Astrocyte (in vitro differentiated cells and primary cell): ENCODE results near the gene PANX2. TPM values are rescaled to one million over a fixed set of nuclear protein-coding genes. Genes with fewer than 3 reads are reported as not detected.

Experiments used
- DNase-seq: peaks from one replicate; pipeline ENCODE4 v3.0.0-alpha.2; 2010; ENCODE audit warnings: low read depth
- FAIRE-seq: peaks from 2 replicates; lab custom pipeline; 2011; peaks lifted over from hg19 to GRCh38; lab: Jason Lieb, UNC
- H2AFZ ChIP-seq: 2 replicates; pipeline ENCODE4 v1.6.0; 2012; ENCODE audit warnings: low read depth, low read length, inconsistent platforms
- H3K27ac ChIP-seq: 2 replicates; pipeline ENCODE4 v1.5.1; 2011; ENCODE audit warnings: low read depth, low read length, inconsistent platforms
- H3K27me3 ChIP-seq: 2 replicates; pipeline ENCODE4 v1.6.0; 2011; ENCODE audit warnings: low read length, inconsistent platforms; ENCODE audit not compliant: insufficient read depth
- H3K36me3 ChIP-seq: 2 replicates; pipeline ENCODE4 v1.5.1; 2011; ENCODE audit warnings: low read length, inconsistent platforms; ENCODE audit not compliant: insufficient read depth
- H3K4me1 ChIP-seq: 2 replicates; pipeline ENCODE4 v1.5.1; 2011; ENCODE audit warnings: low read length, inconsistent platforms; ENCODE audit not compliant: insufficient read depth
- H3K4me2 ChIP-seq: 2 replicates; pipeline ENCODE4 v1.6.0; 2012; ENCODE audit warnings: low read length, inconsistent platforms
- H3K4me3 ChIP-seq: 2 replicates; pipeline ENCODE4 v1.5.1; 2011; ENCODE audit warnings: low read depth, mild to moderate bottlenecking, low read length, inconsistent platforms; ENCODE audit not compliant: insufficient read depth
- H3K79me2 ChIP-seq: 2 replicates; pipeline ENCODE4 v1.6.0; 2012; ENCODE audit warnings: mild to moderate bottlenecking, low read length, inconsistent platforms; ENCODE audit not compliant: insufficient read depth
- H3K9ac ChIP-seq: 2 replicates; pipeline ENCODE4 v1.6.0; 2012; ENCODE audit warnings: mild to moderate bottlenecking, low read length, inconsistent platforms
- H3K9me3 ChIP-seq: 2 replicates; pipeline ENCODE4 v1.5.1; 2012; ENCODE audit warnings: low read depth, mild to moderate bottlenecking, low read length, inconsistent platforms; ENCODE audit not compliant: insufficient read depth
- H4K20me1 ChIP-seq: 2 replicates; pipeline ENCODE4 v1.6.0; 2012; ENCODE audit warnings: low read length, inconsistent platforms; ENCODE audit not compliant: insufficient read depth
- H3K27ac Mint-ChIP-seq: one replicate; pipeline ENCODE4 v1.8.0; 2021; ENCODE audit warnings: mild to moderate bottlenecking, mixed read lengths; ENCODE audit not compliant: unreplicated experiment
- H3K27me3 Mint-ChIP-seq: one replicate; pipeline ENCODE4 v1.8.0; 2021; ENCODE audit warnings: low read depth, mixed read lengths; ENCODE audit not compliant: unreplicated experiment
- H3K36me3 Mint-ChIP-seq: one replicate; pipeline ENCODE4 v1.8.0; 2021; ENCODE audit warnings: low read depth, mixed read lengths; ENCODE audit not compliant: unreplicated experiment
- H3K4me1 Mint-ChIP-seq: one replicate; pipeline ENCODE4 v1.8.0; 2021; ENCODE audit warnings: low read depth, mixed read lengths; ENCODE audit not compliant: unreplicated experiment
- H3K4me3 Mint-ChIP-seq: one replicate; pipeline ENCODE4 v1.8.0; 2021; ENCODE audit warnings: mild to moderate bottlenecking, moderate library complexity, mixed read lengths; ENCODE audit not compliant: unreplicated experiment
- H3K9me3 Mint-ChIP-seq: one replicate; pipeline ENCODE4 v1.8.0; 2021; ENCODE audit warnings: mild to moderate bottlenecking, mixed read lengths; ENCODE audit not compliant: unreplicated experiment
- EZH2 ChIP-seq: IDR thresholded peaks from 2 replicates; pipeline ENCODE4 v1.6.1; 2012; ENCODE audit warnings: mild to moderate bottlenecking, low read length, inconsistent platforms; ENCODE audit not compliant: insufficient read depth
- total RNA-seq: library from RNA; stranded (reverse); gene quantifications from 2 replicates; pipeline ENCODE4 v1.2.1, GENCODE V29; 2021
- TF ChIP-seq, protein P1 (sequence below): IDR thresholded peaks from 2 replicates; pipeline ENCODE4 v1.5.1; 2011; ENCODE audit warnings: low read depth, mild to moderate bottlenecking, inconsistent platforms, low read length, moderate library complexity; ENCODE audit not compliant: insufficient read depth

The PANX2 gene
- total RNA-seq, 1 donor from 2014 or later, result 2.3 TPM

DNA sequence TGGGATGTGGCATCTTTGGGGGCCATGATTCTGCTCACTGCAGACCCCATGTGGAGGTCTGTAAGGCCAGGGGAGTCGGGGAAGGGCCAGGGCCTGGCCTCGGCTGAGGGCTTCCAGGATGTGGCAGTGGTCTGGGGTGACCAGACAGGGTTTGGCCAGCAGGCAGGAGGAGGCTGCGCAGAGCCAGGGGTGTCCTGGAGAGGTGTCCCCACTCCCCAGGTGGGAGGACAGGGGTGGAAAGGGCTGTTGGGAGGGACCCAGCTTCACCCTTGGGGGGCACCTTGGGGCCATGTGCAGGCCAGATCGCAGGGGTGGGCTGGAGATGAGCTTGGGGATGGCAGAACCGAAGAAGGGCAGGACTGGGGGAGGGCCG lies 3.4 kb downstream of the PANX2 start:
- Histone ChIP-seq H3K4me3 (no peak overlapping the region), H3K27ac (no peak overlapping the region), H3K27me3 (peaks cover 6% of the 10 kb centered on the region), H3K9me3 (no peaks in the 10 kb centered on the region), H3K36me3 (no peaks in the 10 kb centered on the region), H3K9ac (no peak overlapping the region), H3K4me1 (no peaks in the 10 kb centered on the region), H3K79me2 (no peaks in the 10 kb centered on the region), H3K4me2 (no peak overlapping the region), H4K20me1 (no peaks in the 10 kb centered on the region), H2AFZ (no peak overlapping the region)
- H3K27me3 Mint-ChIP-seq, result peaks cover 19% of the 10 kb centered on the region
- H3K4me3 Mint-ChIP-seq, result no peak overlapping the region
- no peak overlapping the region for H3K27ac Mint-ChIP-seq
- no peaks in the 10 kb centered on the region for H3K9me3 Mint-ChIP-seq
- DNase-seq, result no peak
- FAIRE-seq, result no peak
- H3K36me3 Mint-ChIP-seq, result peaks cover 2% of the 10 kb centered on the region
- TF ChIP-seq, protein P1, sequence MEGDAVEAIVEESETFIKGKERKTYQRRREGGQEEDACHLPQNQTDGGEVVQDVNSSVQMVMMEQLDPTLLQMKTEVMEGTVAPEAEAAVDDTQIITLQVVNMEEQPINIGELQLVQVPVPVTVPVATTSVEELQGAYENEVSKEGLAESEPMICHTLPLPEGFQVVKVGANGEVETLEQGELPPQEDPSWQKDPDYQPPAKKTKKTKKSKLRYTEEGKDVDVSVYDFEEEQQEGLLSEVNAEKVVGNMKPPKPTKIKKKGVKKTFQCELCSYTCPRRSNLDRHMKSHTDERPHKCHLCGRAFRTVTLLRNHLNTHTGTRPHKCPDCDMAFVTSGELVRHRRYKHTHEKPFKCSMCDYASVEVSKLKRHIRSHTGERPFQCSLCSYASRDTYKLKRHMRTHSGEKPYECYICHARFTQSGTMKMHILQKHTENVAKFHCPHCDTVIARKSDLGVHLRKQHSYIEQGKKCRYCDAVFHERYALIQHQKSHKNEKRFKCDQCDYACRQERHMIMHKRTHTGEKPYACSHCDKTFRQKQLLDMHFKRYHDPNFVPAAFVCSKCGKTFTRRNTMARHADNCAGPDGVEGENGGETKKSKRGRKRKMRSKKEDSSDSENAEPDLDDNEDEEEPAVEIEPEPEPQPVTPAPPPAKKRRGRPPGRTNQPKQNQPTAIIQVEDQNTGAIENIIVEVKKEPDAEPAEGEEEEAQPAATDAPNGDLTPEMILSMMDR, result no peak
- no peak for TF ChIP-seq EZH2
- no peaks in the 10 kb centered on the region for H3K4me1 Mint-ChIP-seq

GRCh38 chr22:50174382-50175190 lies 4.1 kb downstream of the PANX2 start:
- no peaks in the 10 kb centered on the region for H4K20me1 ChIP-seq
- TF ChIP-seq, protein P1, result no peak
- no peak for TF ChIP-seq EZH2
- H3K4me1 Mint-ChIP-seq, result no peaks in the 10 kb centered on the region
- no peaks in the 10 kb centered on the region for H3K9me3 ChIP-seq
- no peak overlapping the region for H3K27ac Mint-ChIP-seq
- FAIRE-seq, result no peak
- no peak overlapping the region for H3K4me3 ChIP-seq
- H3K9me3 Mint-ChIP-seq, result no peaks in the 10 kb centered on the region
- H3K36me3 ChIP-seq, result no peaks in the 10 kb centered on the region
- H2AFZ ChIP-seq, result no peak overlapping the region
- H3K4me3 Mint-ChIP-seq, result no peak overlapping the region
- no peak overlapping the region for H3K27ac ChIP-seq
- H3K36me3 Mint-ChIP-seq, result peaks cover 2% of the 10 kb centered on the region
- no peak overlapping the region for H3K4me2 ChIP-seq
- no peak for DNase-seq
- H3K79me2 ChIP-seq, result no peaks in the 10 kb centered on the region
- H3K9ac ChIP-seq, result no peak overlapping the region
- peaks cover 15% of the 10 kb centered on the region for H3K27me3 Mint-ChIP-seq
- H3K4me1 ChIP-seq, result no peaks in the 10 kb centered on the region
- peaks cover 2% of the 10 kb centered on the region for H3K27me3 ChIP-seq

GRCh38 chr22:50175191-50175461 lies 4.6 kb downstream of the PANX2 start:
- peaks cover 2% of the 10 kb centered on the region for H3K36me3 Mint-ChIP-seq
- no peak overlapping the region for H3K27ac Mint-ChIP-seq
- Histone ChIP-seq H3K9ac (no peak overlapping the region), H3K4me3 (no peak overlapping the region), H3K27me3 (peaks cover 2% of the 10 kb centered on the region), H3K79me2 (no peaks in the 10 kb centered on the region), H3K4me2 (no peak overlapping the region), H3K27ac (no peak overlapping the region), H3K36me3 (no peaks in the 10 kb centered on the region), H3K9me3 (no peaks in the 10 kb centered on the region), H4K20me1 (no peaks in the 10 kb centered on the region), H3K4me1 (no peaks in the 10 kb centered on the region), H2AFZ (no peak overlapping the region)
- H3K27me3 Mint-ChIP-seq, result peaks cover 15% of the 10 kb centered on the region
- TF ChIP-seq EZH2, result no peak
- TF ChIP-seq, protein P1, result no peak
- no peaks in the 10 kb centered on the region for H3K9me3 Mint-ChIP-seq
- no peaks in the 10 kb centered on the region for H3K4me1 Mint-ChIP-seq
- DNase-seq (no peak), FAIRE-seq (no peak)
- no peak overlapping the region for H3K4me3 Mint-ChIP-seq
